Stimulated activated CD8-positive, alpha-beta memory T cell treated with anti-CD3 and anti-CD28 coated beads, Interleukin-4, amount 100 ng/mL, for 1 hour (primary cell): ENCODE data around the gene SEC62.
A peak's percentile ranks its signal among the peaks of the same experiment; 100 is the strongest.
"Not testable (repeated sequence)": the region's sequence is repeated elsewhere in the genome, so short reads cannot be mapped to it uniquely, and the experiment has no call there.

ENCODE experiments used
- DNase-seq, 2 donors: peaks; one replicate each; pipeline ENCODE4 v3.0.0-alpha.2; 2020; ENCODE audit warnings: low read depth in 2 of 2, low spot score in 1 of 2

SEC62 gene

GRCh38 chr3:170012683-170013400 is 46.2 kb downstream of the SEC62 start:
- no peak for DNase-seq

DNA sequence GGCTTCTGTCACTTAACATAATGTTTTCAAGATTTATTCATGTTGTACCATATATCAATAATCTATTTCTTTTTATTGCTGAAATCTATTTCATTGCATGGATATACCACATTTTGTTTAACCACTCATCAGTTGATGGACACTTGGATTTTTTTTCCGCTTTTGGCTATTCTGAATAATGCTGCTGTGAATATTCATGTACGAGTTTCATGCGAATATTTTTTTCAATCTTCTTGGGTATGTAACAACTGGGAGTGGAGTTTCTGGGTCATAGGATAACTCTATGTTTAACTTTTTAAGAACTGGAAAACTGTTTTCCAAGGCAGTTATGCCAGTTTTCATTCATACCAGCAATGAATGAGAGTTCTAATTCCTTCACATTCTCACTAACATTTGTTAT is 49.5 kb downstream of the SEC62 start:
- no peak for DNase-seq

DNA sequence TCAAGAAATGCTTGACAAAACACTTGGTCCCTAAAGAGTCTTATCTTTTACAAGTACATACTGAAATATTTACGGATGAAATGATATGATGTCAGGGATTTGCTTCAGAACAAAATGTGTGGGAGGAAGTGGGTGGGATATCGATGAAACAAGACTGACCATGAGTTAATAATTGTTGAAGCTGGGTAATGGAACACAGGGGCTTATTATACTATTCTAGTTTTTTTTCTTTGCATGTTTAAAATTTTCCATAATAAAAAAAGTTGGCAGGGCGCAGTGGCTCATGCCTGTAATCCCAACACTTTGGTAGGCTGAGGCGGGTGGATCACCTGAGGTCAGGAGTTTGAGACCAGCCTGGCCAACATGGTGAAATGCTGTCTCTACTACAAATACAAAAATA is 52.7 kb downstream of the SEC62 start:
- not testable (repeated sequence) for DNase-seq

- DNase-seq = no peak
Measured at GRCh38 chr3:170021083-170021482, 54.5 kb downstream of the SEC62 start.

- no peak for DNase-seq
Measured at GRCh38 chr3:170022336-170022735, 55.7 kb downstream of the SEC62 start.

GRCh38 chr3:170023165-170023564 is 56.6 kb downstream of the SEC62 start:
- no peak for DNase-seq

DNA sequence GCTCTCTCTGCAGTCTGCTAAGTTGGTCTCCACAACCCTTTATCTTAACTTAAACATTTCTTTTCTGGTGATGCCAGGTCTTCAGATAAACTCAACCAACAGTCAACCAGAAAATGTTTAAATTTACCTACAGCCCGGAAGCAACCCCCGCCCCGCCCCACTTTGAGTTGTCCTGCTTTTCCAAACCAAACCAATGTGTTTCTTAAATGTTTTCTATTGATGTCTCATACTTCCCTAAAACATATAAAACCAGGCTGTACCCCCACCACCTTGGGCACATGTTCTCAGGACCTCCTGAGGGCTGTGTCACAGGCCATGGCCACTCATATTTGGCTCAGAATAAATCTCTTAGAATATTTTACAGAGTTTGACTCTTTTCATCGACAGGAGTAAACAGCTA is 58.0 kb downstream of the SEC62 start:
- DNase-seq = no peak

GRCh38 chr3:170027233-170028102 is 60.9 kb downstream of the SEC62 start:
- DNase-seq = no peak

GRCh38 chr3:170033489-170033888 is 66.9 kb downstream of the SEC62 start:
- no peak for DNase-seq

DNA sequence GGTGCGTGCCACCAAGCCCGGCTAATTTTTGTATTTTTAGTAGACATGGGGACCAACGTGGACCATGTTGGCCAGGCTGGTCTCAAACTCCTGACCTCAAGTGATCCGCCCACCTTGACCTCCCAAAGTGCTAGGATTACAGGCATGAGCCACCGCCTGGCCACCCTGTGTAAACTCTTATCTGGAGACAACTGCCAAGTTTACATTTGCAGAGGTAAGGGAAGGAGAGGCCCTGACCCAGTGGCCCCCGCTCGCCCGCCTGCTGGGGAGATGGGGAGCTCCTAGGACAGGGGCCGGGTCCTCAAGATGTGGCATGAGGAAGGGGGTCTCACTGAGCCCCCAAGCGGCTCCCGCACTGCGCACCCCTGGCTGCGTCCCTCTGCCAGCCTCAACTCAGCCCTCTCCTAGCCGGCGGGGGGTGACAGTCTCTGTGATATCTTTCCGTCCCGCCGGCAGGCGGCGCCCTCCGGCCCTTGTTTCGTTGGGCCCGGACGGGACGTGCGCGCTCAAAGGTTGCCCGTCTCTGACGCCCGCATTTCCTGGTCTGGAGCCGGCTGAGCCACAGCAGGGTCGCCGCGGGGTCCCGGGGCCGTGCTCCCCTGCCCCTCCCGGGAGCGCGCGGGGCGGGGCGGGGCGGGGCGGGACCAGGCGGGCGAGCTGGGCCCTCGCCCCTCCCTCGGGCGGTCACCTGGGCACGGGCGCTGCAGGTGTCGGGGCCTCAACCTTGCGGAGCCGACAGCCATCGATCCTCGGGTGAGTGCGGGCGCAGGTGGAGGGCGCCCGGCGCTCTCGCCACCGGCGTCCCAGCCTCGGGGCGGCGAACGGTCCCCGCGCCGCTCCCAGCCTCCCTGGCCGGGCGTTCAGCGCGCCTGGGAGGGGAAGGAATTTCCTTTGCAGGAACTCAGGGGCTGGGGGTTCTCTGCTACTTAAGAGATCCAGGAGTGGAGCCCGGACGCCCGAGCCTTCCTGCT is 71.1 kb downstream of the SEC62 start, which contains the start of gene GPR160:
TSS of gene GPR160 (plus strand) at position 533 of the 971 bp plus-strand sequence. CDS start 45,978 bp downstream, outside the sequence.
- DNase-seq = peak; percentile 36 to 62

DNA sequence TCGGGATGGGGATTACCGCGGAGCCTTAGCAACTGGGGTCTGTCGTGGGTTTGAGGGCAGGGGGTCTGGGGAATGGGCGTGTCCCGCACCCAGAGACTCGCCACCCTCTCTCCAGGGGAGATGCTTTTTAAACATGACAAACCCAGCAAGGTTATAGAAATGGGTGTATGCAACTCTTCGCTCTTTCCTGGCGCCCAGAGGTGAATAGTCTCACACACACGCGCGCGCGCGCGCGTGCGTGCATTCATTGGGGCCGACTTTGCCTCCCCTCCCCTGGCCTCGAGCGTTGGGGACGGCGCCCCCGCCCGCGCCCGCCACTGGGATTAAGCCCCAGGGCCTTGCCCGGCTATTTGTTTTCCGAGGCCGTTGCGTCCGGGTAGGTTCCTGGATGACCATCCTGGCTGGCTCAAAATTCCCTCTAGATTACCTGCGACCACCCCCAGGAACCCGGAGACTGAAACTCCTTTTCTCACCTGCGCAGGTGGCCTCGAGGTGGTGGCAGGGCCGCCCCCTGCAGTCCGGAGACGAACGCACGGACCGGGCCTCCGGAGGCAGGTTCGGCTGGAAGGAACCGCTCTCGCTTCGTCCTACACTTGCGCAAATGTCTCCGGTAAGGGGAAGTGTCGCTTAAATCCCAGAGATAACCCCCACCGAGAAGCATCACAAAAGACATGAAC is 72.0 kb downstream of the SEC62 start:
- no peak for DNase-seq

- no peak for DNase-seq
Measured at GRCh38 chr3:170040418-170040817, 73.8 kb downstream of the SEC62 start.

DNA sequence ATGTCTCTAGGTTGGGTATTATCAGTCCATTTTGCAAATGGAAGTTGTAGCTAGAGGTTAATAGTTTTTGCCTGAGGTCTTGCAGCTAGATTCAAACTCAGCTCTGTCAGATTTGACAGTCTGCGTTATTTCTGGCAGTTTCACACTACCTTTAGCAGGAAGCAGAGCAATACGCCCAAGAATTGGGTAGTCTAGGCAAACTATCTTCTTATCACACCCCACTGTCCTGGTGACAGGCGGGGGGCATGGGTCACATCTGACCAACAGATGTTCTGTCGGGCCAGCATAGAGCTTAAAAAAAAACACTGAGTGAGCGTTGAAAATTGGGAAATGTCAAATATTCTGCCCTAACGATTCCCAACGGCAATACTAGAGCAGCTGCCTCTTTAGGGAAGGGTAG is 76.9 kb downstream of the SEC62 start:
- DNase-seq = no peak

- no peak for DNase-seq
Measured at GRCh38 chr3:170044271-170044670, 77.7 kb downstream of the SEC62 start.

DNA sequence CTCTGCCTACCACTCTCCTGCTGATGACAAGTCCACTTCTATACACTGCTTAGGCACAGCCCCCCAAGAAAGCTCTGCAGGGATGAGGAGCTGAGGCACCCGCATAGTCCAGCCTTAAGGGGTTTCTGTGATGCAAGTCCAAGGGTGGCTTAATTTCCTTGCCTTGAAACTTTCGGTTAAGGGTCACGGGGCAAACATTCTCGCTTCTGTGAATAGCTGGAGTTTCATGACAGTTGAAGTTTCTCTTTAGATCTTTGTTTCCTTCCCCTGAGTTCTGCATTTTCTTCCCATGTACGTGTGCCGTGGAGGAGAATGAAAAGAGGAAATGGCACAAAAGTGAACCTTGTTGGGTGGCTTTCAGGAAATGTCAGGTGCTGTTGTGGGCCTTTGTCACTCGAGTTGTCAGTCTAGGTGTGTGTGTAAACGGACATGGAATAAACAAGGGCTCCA is 78.2 kb downstream of the SEC62 start:
- no peak for DNase-seq

GRCh38 chr3:170046269-170047132 is 79.9 kb downstream of the SEC62 start:
- DNase-seq = no peak

DNA sequence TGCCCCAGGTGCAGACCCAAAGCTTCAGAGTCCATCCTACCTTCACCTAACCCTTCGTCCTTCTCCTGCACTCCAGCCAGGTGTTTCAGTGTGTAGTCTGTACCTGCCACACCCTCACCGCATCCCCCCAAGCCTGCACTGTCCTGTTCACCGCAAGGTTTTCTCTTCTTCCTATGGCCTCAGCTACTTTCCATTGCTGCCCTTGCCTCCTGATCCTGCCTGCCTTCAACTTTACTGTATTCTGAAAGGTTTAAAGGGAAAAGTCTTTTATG is 80.5 kb downstream of the SEC62 start:
- DNase-seq = no peak
